ENCODE data around the gene ZNF341. TPM values are rescaled to one million over a fixed set of nuclear protein-coding genes. Genes with fewer than 3 reads are reported as not detected.

The ZNF341 gene
- total and polyA plus RNA-seq, 9 of the 15 experiments (the other 6 are each of a cell fraction or from before 2014, with no cell fraction given), result 0.08 to 2.6 (median 1.0) TPM

- TF ChIP-seq, protein P1, sequence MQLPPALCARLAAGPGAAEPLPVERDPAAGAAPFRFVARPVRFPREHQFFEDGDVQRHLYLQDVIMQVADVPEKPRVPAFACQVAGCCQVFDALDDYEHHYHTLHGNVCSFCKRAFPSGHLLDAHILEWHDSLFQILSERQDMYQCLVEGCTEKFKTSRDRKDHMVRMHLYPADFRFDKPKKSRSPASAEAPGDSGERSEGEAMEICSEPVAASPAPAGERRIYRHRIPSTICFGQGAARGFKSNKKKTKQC (CRISPR knock-in tag; IDR thresholded peaks at IDR 0.05), result 0 out of 2 replicates have a peak, but pooled peaks have one; percentile 46
- TF ChIP-seq, protein P2, sequence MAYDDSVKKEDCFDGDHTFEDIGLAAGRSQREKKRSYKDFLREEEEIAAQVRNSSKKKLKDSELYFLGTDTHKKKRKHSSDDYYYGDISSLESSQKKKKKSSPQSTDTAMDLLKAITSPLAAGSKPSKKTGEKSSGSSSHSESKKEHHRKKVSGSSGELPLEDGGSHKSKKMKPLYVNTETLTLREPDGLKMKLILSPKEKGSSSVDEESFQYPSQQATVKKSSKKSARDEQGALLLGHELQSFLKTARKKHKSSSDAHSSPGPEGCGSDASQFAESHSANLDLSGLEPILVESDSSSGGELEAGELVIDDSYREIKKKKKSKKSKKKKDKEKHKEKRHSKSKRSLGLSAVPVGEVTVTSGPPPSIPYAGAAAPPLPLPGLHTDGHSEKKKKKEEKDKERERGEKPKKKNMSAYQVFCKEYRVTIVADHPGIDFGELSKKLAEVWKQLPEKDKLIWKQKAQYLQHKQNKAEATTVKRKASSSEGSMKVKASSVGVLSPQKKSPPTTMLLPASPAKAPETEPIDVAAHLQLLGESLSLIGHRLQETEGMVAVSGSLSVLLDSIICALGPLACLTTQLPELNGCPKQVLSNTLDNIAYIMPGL (CRISPR knock-in tag; IDR thresholded peaks at IDR 0.05), result no peak
- TF ChIP-seq HDGF (IDR thresholded peaks at IDR 0.05) (peak; percentile 77), PHB (CRISPR knock-in tag; IDR thresholded peaks at IDR 0.05) (no peak), TFAM (CRISPR knock-in tag; conservative IDR thresholded peaks at IDR 0.05) (no peak), DDX20 (tag; IDR thresholded peaks at IDR 0.05; ENCODE audit: low read depth) (no peak), NR3C1 (CRISPR knock-in tag; IDR thresholded peaks at IDR 0.05) (peak; percentile 67; the same call in 1 of the 2 replicates), ZNF263 (CRISPR knock-in tag; IDR thresholded peaks at IDR 0.05; ENCODE audit: borderline replicate concordance) (no peak), NELFE (IDR thresholded peaks at IDR 0.05; ENCODE audit: insufficient read depth, insufficient read length) (no peak), KLF16 (IDR thresholded peaks at IDR 0.05) (peak; percentile 53; the same call in 1 of the 2 replicates), KLF1 (tag; IDR thresholded peaks at IDR 0.05) (no peak), ZFPM2 (CRISPR knock-in tag; IDR thresholded peaks at IDR 0.05) (no peak), KLF13 (tag; IDR thresholded peaks at IDR 0.05; ENCODE audit: borderline replicate concordance, low read depth) (no peak), MAZ (CRISPR knock-in tag; conservative IDR thresholded peaks at IDR 0.05 in 1 of 2, IDR thresholded peaks at IDR 0.05 in 1 of 2) (peak; percentile 36 to 82), RBM14 (IDR thresholded peaks at IDR 0.05; ENCODE audit: borderline replicate concordance, insufficient read depth, low read depth, low read length) (no peak), MED1 (CRISPR knock-in tag; IDR thresholded peaks at IDR 0.05; ENCODE audit: borderline replicate concordance) (no peak), NFIC (IDR thresholded peaks at IDR 0.05) (no peak)
- TF ChIP-seq, protein P3, sequence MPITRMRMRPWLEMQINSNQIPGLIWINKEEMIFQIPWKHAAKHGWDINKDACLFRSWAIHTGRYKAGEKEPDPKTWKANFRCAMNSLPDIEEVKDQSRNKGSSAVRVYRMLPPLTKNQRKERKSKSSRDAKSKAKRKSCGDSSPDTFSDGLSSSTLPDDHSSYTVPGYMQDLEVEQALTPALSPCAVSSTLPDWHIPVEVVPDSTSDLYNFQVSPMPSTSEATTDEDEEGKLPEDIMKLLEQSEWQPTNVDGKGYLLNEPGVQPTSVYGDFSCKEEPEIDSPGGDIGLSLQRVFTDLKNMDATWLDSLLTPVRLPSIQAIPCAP (CRISPR knock-in tag; IDR thresholded peaks at IDR 0.05; ENCODE audit: borderline replicate concordance), result no peak
- TF ChIP-seq, protein P4, sequence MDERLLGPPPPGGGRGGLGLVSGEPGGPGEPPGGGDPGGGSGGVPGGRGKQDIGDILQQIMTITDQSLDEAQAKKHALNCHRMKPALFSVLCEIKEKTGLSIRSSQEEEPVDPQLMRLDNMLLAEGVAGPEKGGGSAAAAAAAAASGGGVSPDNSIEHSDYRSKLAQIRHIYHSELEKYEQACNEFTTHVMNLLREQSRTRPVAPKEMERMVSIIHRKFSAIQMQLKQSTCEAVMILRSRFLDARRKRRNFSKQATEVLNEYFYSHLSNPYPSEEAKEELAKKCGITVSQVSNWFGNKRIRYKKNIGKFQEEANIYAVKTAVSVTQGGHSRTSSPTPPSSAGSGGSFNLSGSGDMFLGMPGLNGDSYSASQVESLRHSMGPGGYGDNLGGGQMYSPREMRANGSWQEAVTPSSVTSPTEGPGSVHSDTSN (CRISPR knock-in tag; IDR thresholded peaks at IDR 0.05; ENCODE audit: low read depth), result no peak
- TF ChIP-seq, protein P4 (tag; conservative IDR thresholded peaks at IDR 0.05; ENCODE audit: low read depth), result no peak
- TF ChIP-seq, protein P5, sequence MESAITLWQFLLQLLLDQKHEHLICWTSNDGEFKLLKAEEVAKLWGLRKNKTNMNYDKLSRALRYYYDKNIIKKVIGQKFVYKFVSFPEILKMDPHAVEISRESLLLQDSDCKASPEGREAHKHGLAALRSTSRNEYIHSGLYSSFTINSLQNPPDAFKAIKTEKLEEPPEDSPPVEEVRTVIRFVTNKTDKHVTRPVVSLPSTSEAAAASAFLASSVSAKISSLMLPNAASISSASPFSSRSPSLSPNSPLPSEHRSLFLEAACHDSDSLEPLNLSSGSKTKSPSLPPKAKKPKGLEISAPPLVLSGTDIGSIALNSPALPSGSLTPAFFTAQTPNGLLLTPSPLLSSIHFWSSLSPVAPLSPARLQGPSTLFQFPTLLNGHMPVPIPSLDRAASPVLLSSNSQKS (CRISPR knock-in tag; IDR thresholded peaks at IDR 0.05), result no peak
Observed at GRCh38 chr20:33686100-33686983, 45.5 kb upstream of the ZNF341 start, which contains the start of gene E2F1 (continued).

Measured in K562 (cell line).